ENCODE results near the gene FXYD2. TPM values are rescaled to one million over a fixed set of nuclear protein-coding genes. Genes with fewer than 3 reads are reported as not detected.

Gene FXYD2
- total RNA-seq, 1 experiment from 2014 or later, result 1.4 TPM

DNA sequence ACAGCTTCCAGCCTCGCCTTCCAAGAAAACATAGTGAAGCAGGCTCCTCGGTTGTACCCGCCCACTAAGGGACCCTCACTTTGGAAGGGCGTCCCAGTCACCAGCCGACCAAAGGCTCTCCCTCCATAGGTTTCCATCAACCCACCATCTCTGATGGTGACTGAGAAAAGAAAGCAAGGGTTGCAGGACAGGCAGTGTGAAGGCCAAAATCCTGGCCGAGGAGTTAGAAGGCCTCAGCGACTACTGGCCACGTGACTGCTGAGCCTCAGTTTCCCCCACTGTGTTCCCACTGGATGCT lies 49.2 kb upstream of the FXYD2 start (continued):
- TF ChIP-seq, protein P1, sequence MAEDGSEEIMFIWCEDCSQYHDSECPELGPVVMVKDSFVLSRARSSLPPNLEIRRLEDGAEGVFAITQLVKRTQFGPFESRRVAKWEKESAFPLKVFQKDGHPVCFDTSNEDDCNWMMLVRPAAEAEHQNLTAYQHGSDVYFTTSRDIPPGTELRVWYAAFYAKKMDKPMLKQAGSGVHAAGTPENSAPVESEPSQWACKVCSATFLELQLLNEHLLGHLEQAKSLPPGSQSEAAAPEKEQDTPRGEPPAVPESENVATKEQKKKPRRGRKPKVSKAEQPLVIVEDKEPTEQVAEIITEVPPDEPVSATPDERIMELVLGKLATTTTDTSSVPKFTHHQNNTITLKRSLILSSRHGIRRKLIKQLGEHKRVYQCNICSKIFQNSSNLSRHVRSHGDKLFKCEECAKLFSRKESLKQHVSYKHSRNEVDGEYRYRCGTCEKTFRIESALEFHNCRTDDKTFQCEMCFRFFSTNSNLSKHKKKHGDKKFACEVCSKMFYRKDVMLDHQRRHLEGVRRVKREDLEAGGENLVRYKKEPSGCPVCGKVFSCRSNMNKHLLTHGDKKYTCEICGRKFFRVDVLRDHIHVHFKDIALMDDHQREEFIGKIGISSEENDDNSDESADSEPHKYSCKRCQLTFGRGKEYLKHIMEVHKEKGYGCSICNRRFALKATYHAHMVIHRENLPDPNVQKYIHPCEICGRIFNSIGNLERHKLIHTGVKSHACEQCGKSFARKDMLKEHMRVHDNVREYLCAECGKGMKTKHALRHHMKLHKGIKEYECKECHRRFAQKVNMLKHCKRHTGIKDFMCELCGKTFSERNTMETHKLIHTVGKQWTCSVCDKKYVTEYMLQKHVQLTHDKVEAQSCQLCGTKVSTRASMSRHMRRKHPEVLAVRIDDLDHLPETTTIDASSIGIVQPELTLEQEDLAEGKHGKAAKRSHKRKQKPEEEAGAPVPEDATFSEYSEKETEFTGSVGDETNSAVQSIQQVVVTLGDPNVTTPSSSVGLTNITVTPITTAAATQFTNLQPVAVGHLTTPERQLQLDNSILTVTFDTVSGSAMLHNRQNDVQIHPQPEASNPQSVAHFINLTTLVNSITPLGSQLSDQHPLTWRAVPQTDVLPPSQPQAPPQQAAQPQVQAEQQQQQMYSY (CRISPR knock-in tag; IDR thresholded peaks at IDR 0.05), result no peak
- no peak for TF ChIP-seq RORB (CRISPR knock-in tag; IDR thresholded peaks at IDR 0.05)

DNA sequence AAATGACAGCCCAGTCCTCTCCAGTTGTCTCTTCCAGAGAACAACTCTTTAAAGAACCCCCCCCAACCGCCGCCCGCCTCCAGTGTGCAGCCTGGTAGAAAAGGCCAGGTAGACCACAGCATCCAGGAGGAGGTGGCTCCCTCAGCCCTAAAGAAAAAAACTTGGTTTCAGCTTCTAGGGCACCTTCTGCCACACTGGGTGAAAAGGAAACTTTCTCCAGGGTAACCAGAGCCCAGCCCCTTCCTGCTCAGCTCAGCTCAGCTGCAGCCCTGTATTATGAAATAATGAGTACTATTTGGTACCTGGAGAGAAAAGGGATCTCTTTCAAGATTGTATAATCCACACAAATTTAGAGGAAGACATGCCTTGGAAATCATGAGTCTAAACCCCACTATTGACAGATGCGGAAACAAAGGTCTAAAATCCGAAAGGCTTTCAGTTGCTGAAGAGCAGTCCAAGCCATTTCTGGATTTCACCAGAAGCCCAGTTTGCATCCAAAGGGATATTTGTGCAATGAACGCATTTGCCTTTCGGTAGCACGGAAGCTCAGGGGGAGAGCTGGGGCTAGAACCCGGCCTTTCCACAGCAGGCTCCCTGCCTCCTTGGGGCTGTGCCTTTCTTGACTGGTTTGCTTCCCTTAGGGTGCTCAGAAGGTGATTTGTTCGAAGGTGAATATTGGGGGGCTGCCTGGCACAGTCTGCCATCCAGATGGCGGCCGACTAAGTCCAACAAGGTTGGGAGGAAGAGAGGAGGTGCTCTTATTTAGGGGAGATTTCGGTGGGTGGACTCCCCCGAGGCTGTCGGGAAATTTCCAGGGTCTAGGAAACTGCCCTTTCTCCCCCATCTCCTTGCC lies 48.7 kb upstream of the FXYD2 start:
- Mint-ChIP-seq H3K27ac (no peak overlapping the region), H3K4me1 (peaks cover 64% of the 10 kb centered on the region), H3K9me3 (no peaks in the 10 kb centered on the region), H3K4me3 (no peak overlapping the region), H3K27me3 (ENCODE audit: low read depth) (peaks cover 84% of the 10 kb centered on the region), H3K36me3 (no peaks in the 10 kb centered on the region)
- ChIA-PET CTCF (no interaction called here), POLR2A (interaction anchor here (0.6 kb wide), 1 partner anchor 64 kb away, joined by 3 read pairs; no protein-coding TSS in a partner anchor)
- DNase-seq (ENCODE audit: low spot score) (no peak), ATAC-seq (no peak)
- TF ChIP-seq, protein P2, sequence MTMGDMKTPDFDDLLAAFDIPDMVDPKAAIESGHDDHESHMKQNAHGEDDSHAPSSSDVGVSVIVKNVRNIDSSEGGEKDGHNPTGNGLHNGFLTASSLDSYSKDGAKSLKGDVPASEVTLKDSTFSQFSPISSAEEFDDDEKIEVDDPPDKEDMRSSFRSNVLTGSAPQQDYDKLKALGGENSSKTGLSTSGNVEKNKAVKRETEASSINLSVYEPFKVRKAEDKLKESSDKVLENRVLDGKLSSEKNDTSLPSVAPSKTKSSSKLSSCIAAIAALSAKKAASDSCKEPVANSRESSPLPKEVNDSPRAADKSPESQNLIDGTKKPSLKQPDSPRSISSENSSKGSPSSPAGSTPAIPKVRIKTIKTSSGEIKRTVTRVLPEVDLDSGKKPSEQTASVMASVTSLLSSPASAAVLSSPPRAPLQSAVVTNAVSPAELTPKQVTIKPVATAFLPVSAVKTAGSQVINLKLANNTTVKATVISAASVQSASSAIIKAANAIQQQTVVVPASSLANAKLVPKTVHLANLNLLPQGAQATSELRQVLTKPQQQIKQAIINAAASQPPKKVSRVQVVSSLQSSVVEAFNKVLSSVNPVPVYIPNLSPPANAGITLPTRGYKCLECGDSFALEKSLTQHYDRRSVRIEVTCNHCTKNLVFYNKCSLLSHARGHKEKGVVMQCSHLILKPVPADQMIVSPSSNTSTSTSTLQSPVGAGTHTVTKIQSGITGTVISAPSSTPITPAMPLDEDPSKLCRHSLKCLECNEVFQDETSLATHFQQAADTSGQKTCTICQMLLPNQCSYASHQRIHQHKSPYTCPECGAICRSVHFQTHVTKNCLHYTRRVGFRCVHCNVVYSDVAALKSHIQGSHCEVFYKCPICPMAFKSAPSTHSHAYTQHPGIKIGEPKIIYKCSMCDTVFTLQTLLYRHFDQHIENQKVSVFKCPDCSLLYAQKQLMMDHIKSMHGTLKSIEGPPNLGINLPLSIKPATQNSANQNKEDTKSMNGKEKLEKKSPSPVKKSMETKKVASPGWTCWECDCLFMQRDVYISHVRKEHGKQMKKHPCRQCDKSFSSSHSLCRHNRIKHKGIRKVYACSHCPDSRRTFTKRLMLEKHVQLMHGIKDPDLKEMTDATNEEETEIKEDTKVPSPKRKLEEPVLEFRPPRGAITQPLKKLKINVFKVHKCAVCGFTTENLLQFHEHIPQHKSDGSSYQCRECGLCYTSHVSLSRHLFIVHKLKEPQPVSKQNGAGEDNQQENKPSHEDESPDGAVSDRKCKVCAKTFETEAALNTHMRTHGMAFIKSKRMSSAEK (CRISPR knock-in tag; IDR thresholded peaks at IDR 0.05; ENCODE audit: borderline replicate concordance), result no peak
- TF ChIP-seq FOXP1 (CRISPR knock-in tag; IDR thresholded peaks at IDR 0.05; ENCODE audit: borderline replicate concordance) (no peak), NR3C1 (CRISPR knock-in tag; conservative IDR thresholded peaks at IDR 0.05; ENCODE audit: low read depth) (no peak), NR1H2 (CRISPR knock-in tag; IDR thresholded peaks at IDR 0.05) (no peak), ESRRA (CRISPR knock-in tag; IDR thresholded peaks at IDR 0.05; ENCODE audit: borderline replicate concordance) (no peak), ZNF317 (CRISPR knock-in tag; IDR thresholded peaks at IDR 0.05; ENCODE audit: borderline replicate concordance, low read depth) (no peak)
- TF ChIP-seq, protein P3, sequence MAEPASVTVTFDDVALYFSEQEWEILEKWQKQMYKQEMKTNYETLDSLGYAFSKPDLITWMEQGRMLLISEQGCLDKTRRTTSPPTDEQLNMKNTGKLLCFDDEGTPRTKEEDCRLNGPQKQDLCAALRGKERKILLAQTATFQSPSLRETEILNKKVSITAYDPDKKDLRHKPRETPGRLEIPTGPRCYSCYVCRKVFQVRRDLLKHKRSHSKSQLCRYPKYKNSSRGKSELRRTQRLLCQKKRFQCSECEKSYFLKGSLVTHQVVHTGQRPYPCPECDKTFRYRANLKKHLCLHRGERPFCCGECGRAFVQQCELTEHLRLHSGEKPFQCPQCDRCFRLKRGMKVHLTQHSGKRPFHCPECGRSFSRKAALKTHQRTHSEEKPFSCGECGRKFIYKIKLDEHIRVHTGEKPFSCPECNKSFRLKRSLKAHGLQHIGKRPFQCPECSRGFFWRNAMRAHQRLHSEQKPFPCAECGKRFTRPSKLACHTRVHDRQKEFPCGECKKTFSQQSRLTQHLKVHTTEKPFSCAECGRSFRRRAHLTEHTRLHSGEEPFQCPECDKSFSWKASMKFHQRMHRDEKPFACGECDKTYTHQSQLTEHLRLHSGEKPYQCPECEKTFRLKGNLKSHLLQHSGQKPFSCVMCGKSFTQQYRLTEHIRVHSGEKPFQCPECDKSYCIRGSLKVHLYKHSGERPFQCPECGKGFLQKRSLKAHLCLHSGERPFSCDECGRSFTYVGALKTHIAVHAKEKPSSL (CRISPR knock-in tag; conservative IDR thresholded peaks at IDR 0.05), result no peak
- TF ChIP-seq, protein P4, sequence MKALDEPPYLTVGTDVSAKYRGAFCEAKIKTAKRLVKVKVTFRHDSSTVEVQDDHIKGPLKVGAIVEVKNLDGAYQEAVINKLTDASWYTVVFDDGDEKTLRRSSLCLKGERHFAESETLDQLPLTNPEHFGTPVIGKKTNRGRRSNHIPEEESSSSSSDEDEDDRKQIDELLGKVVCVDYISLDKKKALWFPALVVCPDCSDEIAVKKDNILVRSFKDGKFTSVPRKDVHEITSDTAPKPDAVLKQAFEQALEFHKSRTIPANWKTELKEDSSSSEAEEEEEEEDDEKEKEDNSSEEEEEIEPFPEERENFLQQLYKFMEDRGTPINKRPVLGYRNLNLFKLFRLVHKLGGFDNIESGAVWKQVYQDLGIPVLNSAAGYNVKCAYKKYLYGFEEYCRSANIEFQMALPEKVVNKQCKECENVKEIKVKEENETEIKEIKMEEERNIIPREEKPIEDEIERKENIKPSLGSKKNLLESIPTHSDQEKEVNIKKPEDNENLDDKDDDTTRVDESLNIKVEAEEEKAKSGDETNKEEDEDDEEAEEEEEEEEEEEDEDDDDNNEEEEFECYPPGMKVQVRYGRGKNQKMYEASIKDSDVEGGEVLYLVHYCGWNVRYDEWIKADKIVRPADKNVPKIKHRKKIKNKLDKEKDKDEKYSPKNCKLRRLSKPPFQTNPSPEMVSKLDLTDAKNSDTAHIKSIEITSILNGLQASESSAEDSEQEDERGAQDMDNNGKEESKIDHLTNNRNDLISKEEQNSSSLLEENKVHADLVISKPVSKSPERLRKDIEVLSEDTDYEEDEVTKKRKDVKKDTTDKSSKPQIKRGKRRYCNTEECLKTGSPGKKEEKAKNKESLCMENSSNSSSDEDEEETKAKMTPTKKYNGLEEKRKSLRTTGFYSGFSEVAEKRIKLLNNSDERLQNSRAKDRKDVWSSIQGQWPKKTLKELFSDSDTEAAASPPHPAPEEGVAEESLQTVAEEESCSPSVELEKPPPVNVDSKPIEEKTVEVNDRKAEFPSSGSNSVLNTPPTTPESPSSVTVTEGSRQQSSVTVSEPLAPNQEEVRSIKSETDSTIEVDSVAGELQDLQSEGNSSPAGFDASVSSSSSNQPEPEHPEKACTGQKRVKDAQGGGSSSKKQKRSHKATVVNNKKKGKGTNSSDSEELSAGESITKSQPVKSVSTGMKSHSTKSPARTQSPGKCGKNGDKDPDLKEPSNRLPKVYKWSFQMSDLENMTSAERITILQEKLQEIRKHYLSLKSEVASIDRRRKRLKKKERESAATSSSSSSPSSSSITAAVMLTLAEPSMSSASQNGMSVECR (CRISPR knock-in tag; IDR thresholded peaks at IDR 0.05; ENCODE audit: borderline replicate concordance), result no peak
- TF ChIP-seq, protein P5, sequence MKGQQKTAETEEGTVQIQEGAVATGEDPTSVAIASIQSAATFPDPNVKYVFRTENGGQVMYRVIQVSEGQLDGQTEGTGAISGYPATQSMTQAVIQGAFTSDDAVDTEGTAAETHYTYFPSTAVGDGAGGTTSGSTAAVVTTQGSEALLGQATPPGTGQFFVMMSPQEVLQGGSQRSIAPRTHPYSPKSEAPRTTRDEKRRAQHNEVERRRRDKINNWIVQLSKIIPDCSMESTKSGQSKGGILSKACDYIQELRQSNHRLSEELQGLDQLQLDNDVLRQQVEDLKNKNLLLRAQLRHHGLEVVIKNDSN (CRISPR knock-in tag; IDR thresholded peaks at IDR 0.05), result no peak
- TF ChIP-seq, protein P6, sequence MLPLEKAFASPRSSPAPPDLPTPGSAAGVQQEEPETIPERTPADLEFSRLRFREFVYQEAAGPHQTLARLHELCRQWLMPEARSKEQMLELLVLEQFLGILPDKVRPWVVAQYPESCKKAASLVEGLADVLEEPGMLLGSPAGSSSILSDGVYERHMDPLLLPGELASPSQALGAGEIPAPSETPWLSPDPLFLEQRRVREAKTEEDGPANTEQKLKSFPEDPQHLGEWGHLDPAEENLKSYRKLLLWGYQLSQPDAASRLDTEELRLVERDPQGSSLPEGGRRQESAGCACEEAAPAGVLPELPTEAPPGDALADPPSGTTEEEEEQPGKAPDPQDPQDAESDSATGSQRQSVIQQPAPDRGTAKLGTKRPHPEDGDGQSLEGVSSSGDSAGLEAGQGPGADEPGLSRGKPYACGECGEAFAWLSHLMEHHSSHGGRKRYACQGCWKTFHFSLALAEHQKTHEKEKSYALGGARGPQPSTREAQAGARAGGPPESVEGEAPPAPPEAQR (CRISPR knock-in tag; IDR thresholded peaks at IDR 0.05), result no peak

All from WTC11 (cell line).